ENCODE data around the gene ARHGAP28. TPM values are rescaled to one million over a fixed set of nuclear protein-coding genes. Genes with fewer than 3 reads are reported as not detected.

ARHGAP28 gene
- total and polyA plus RNA-seq, 10 of the 15 experiments (the other 5 are each of a cell fraction or from before 2014, with no cell fraction given) = not detected

GRCh38 chr18:6855767-6856166 is 126.3 kb downstream of the ARHGAP28 start:
- ChIA-PET SMC1A (ENCODE audit: uncharacterized antibody, unreplicated experiment) (no interaction called here), RAD21 (ENCODE audit: unreplicated experiment) (no interaction called here), POLR2A (no interaction called here), CTCF (interaction anchor here (0.6 kb wide), 1 partner anchor 1195 kb away, joined by 3 read pairs; no protein-coding TSS in a partner anchor)
- BruUV-seq (replicated peaks) = no TSS peak
- Histone ChIP-seq H3K9me3 (replicated peaks; ENCODE audit: control insufficient read depth, insufficient read depth, low read length) (no peaks in the 10 kb centered on the region), H3K4me3 (no peak overlapping the region), H3K27ac (ENCODE audit: control insufficient read depth, insufficient read depth) (no peak overlapping the region), H3K27me3 (replicated peaks in 1 of 2; ENCODE audit: control insufficient read depth in 2 of 2, insufficient read depth in 2 of 2, low read length in 1 of 2) (no peaks in the 10 kb centered on the region), H3K4me2 (ENCODE audit: control insufficient read depth, insufficient read depth) (no peak overlapping the region), H3K79me2 (ENCODE audit: control insufficient read depth, insufficient read depth, low read length) (no peaks in the 10 kb centered on the region), H2AFZ (ENCODE audit: control insufficient read depth, low read depth, low read length) (no peak overlapping the region), H3K9ac (ENCODE audit: control insufficient read depth, insufficient read depth, low read length) (no peak overlapping the region), H3K36me3 (ENCODE audit: control insufficient read depth in 2 of 2, insufficient read depth in 2 of 2, low read length in 1 of 2) (no peaks in the 10 kb centered on the region), H3K4me1 (ENCODE audit: control insufficient read depth, insufficient read depth, low read length) (no peaks in the 10 kb centered on the region), H4K20me1 (ENCODE audit: control insufficient read depth, insufficient read depth) (no peaks in the 10 kb centered on the region)
- FAIRE-seq = no peak
- 35% methylated on average over 12 of the region's 12 CpGs for WGBS (ENCODE audit: insufficient coverage, insufficient replicate concordance, low lambda C conversion rate, missing lambda C conversion rate)
- no peak for ATAC-seq
- intact Hi-C loops (cut with micrococcal nuclease; ENCODE audit: unreplicated experiment) = no loop called here
- TF ChIP-seq TCF12 (IDR thresholded peaks at IDR 0.05; ENCODE audit: low read depth, low read length) (no peak), BCL11A (IDR thresholded peaks at IDR 0.05; ENCODE audit: low read depth, low read length) (no peak), CEBPB (IDR thresholded peaks at IDR 0.05; ENCODE audit: borderline replicate concordance in 1 of 2, low read depth in 2 of 2, low read length in 2 of 2) (no peak), ZNF592 (IDR thresholded peaks at IDR 0.05) (no peak), CBX3 (IDR thresholded peaks at IDR 0.05; ENCODE audit: borderline replicate concordance, low read depth) (no peak)
- in situ Hi-C loops (cut with MboI) = no loop called here
- DNase-seq (ENCODE audit: low read depth, low spot score) = no peak
